AG20443 (cell line): Measurements from ENCODE around the gene ACAP2.
A peak's percentile ranks its signal among the peaks of the same experiment; 100 is the strongest.

ENCODE experiments used
- DNase-seq: peaks from one replicate; pipeline ENCODE4 v3.0.0; 2012; ENCODE audit warnings: low spot score, mixed read lengths

The ACAP2 gene

GRCh38 chr3:195285372-195285771, 157.4 kb downstream of the ACAP2 start:
- no peak for DNase-seq

- no peak for DNase-seq
These were observed 158.0 kb downstream of the ACAP2 start for GRCh38 chr3:195284842-195285241.

DNA sequence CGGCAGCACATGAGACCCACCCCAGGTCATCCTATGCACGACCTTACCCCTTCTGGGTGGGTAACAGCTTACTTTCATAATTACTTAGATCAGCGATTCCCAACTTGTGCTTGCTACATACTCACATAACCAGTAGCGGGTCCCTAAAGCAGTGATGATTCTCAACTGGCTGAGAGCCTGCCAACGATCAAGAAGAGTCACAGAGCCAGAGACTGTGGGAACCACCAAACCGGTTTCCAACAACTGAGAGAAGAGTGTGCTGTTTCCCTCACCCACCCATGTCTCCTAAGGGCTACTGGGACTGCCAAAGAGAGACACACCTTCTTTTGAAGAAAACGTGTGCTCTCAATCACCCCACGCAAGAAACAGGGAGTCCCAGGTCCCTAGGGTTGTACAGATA, 159.9 kb downstream of the ACAP2 start:
- DNase-seq = no peak

DNA sequence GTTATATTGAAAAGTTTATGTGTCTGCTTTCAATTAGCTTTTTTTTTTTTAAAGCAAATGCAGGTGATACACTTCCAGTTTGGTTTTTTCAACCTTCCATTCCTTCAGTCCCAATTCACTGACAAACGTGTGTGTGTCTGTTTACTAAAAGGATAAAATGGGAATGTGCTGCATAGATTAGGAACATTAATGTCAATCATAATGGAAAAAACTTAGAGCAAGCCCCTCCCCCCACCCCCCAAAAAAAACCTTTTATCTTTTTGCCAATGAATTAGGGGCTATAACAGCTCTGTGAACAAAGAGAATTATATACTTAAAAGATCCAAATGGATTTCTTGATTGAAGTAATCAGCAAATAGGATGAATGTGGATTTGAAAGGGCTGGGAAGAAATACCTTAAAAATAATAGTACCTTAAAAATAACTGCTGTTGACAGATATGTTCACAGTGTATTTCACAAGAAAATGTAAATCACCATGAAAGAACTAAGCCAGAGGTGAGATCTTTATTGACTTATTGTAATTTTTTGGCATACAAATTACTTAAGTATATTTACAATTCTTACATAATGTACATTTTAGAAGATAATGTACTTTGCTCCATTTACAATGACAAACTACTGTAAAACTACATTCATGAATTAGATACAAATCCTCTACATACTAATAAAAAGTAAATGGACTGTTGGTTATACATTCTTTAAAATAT, 168.4 kb downstream of the ACAP2 start:
- DNase-seq = no peak

DNA sequence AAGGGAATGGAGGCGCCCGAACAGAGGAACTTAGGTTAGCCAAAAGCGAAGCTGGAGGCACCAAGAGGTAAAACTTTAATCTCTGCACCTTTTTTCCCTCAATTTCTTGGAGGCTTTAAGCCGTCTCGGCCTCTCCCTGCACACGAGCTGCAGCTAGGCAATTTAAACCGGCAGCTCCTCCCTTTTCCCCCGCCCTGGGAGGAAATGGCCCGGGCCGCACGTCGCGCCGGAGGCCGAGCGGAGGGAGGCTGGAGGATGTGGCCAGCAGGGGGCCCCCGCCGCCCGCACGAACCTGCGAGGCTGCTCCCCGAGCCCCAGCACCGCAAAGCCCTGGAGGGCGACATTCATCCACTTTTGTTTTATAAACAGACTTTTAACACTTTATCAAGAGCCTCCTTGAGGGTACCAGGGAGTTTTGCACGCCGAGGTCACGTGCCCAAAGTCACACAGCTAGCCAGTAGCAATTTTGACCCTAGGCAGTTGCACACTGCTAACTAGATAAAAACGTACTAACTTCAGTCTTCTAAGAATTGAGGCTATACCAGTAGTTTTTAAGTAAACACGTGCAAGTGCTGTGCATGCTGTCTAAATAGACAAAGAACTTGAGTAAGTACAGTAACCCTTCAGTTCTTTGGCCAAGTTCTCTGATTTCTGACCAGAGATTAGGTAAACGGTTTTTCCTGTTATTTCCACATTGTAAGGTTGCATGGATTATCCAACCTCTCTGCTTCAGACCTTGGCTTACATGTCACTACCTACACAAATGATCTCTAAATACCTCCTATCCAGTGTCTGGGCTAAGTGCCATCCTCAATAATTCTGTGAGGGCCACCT, 171.2 kb downstream of the ACAP2 start:
- DNase-seq = peak; percentile 95

- DNase-seq = peak; percentile 95
These were observed 171.9 kb downstream of the ACAP2 start, which contains the start of gene XXYLT1 for GRCh38 chr3:195270817-195271409. Gene XXYLT1, minus strand, starts transcription at chr3:195271159. Its CDS starts 101 bp downstream, at chr3:195271058.

- DNase-seq = peak; percentile 61
These were observed 172.6 kb downstream of the ACAP2 start for GRCh38 chr3:195270079-195270816.

DNA sequence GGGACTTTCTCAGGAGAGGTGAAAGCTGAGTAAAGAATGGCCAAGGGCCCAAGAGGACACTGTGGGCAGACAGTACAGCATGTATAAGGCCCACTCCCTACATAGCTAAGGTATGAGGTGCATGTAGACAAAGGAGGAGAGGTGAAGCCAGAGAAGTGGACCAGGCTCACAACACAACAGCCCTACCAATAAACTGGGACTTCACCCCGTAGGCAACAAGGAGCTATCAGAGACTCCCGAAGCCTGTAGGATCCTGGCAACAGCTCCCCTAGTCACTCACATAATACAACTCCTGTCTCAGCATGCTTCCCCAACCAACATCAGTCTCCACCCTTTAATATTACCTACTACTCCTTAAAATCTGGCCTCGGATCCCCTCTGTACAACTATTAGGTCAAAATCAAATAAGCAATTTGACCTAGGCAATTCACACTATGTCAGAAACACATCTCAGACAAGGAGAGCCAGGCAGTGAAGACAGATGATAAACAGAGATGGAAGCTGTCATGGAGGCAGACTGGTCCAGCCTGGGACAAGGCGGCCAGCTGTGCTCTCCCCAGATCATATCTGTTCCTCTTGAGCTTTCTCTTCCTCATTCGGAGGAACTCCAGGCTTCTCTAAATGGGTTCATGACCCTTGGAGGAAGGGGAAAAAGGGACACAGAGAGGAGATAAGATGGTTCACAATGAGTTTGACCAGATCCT, 173.3 kb downstream of the ACAP2 start:
- no peak for DNase-seq

DNA sequence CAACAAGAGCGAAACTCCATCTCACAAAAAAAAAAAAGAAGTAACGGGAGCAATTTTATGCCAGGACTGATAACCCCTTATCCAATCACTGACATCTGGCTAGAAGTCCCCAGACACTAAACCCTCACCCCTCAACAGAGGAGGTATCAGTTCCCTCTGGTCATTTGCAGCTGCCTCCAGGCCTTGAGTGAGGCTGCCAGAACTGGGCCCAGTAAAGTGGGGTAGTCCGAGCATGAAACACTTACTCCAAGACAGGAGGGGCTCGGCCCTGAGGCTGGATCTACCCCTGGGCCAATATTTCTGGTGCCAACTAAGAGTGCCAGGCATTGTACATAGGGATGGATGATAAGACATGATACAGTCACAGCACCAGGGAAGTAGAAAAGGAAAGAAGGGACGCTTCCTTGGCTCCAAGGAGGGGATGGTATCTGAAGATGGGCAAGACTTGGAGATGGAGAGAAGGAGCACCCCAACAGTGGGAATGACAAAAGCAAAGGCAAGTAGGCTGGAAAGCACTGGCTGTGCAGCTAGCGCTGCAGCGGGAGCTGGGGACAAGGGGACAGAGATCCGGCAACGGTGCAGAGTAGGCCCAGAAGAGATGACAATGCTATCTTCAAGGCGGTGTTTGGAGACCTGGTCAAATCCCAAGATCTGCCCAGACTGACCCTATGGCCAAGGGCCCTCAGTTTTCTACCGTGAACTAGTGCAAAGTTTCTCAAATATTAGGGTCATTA, 174.1 kb downstream of the ACAP2 start:
- DNase-seq = no peak

DNA sequence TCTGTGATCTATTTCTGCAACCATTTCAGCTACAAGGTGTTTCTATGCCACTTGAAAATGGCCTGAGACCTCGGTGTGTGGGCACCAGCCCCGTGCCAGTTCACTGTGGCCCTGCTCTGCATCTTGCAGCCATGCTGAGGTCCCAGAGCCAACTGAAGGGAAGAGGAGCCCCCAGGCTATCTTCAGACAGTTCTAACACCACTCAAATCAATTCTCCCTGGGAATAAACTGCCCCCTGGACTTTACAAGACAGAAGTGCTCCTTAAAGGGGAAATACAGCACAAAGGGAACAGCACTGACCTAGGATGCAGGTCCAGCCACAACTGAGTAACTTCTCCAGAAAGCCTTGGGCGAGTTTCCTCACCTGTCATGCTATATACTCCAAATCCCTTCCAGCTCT, 175.7 kb downstream of the ACAP2 start:
- no peak for DNase-seq

DNA sequence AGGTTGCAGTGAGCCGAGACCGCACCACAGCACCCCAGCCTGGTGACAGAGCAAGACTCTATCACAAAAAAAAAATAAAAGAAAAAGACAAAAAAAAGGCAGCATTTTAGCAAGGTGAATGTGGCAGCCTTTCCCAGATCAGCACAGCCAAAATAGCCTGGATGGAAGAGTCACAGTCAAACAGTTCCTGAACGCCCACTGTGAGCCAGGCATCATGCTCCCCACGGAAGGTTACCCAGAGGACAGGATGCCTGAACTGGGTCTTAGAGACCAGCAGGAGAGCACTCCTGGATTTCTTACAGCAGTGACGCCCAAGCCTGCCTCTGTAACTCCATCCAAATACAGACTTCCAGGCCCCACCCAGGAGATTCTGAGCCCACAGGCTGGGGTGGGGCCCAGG, 176.4 kb downstream of the ACAP2 start:
- DNase-seq = no peak

- DNase-seq = no peak
These were observed 177.3 kb downstream of the ACAP2 start for GRCh38 chr3:195265363-195265976.

- DNase-seq = no peak
These were observed 178.8 kb downstream of the ACAP2 start for GRCh38 chr3:195263925-195264600.

DNA sequence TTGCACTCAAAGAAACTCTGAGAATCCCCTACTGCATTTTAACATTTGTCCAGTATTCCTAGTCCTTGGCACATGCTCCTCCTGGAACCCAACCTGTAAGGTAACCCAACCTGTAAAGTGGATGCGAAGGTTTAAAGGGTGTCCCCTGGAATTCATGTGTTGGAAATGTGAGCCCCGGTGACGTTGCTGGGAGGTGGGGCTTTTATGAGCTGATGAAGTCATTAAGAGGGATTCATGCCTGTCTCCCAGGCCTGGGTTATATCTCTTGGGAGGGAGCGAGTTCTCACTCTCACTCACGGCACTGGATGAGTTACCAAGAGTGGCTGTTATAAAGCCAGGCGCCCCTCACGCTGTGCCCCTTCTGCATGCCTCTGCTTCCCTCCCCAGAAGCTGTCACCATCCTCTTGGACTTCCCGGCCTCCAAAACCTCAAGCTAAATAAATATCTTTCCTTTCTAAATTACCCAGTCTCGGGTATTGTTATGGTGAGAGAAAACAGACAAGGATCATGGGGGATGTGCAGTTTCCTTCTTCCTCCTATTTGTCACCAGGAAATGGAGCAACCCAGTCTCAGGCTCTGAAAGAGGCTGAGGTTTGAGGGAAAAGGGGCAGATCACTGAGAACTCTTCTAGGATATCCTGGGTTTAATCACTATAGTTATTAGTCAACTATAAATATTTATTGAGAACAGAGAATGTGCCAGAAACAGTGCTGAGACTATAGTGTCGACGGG, 179.5 kb downstream of the ACAP2 start:
- DNase-seq = no peak

- no peak for DNase-seq
These were observed 180.9 kb downstream of the ACAP2 start for GRCh38 chr3:195261925-195262324.

- no peak for DNase-seq
These were observed 182.4 kb downstream of the ACAP2 start for GRCh38 chr3:195260280-195260905.

GRCh38 chr3:195259475-195260279, 183.1 kb downstream of the ACAP2 start:
- DNase-seq = peak; percentile 99

- peak; percentile 52 for DNase-seq
These were observed 183.7 kb downstream of the ACAP2 start for GRCh38 chr3:195259154-195259474.
